ENCODE results near the gene PLA2G2C.

The PLA2G2C gene

GRCh38 chr1:20187103-20187812 lies 940 bp upstream of the PLA2G2C start:
- DNase-seq (ENCODE audit: low read depth in 1 of 2, low spot score in 1 of 2) = peak in 1 of 2 experiments; percentile 34
- no peak for TF ChIP-seq JUND (IDR thresholded peaks at IDR 0.05; ENCODE audit: low read depth)
- in situ Hi-C loops (cut with HindIII; ENCODE audit: low pct_unique_long_range_greater_than_20kb, low sequenced_read_pairs) = no loop called here

GRCh38 chr1:20184997-20185833 lies 1.1 kb downstream of the PLA2G2C start:
- TF ChIP-seq JUND (IDR thresholded peaks at IDR 0.05; ENCODE audit: low read depth) = no peak
- in situ Hi-C loops (cut with HindIII; ENCODE audit: low pct_unique_long_range_greater_than_20kb, low sequenced_read_pairs) = no loop called here
- no peak for DNase-seq (ENCODE audit: low read depth in 1 of 2, low spot score in 1 of 2)

- TF ChIP-seq JUND (IDR thresholded peaks at IDR 0.05; ENCODE audit: low read depth) = no peak
- in situ Hi-C loops (cut with HindIII; ENCODE audit: low pct_unique_long_range_greater_than_20kb, low sequenced_read_pairs) = no loop called here
- DNase-seq (ENCODE audit: low read depth in 1 of 2, low spot score in 1 of 2) = no peak
These were observed 1.8 kb downstream of the PLA2G2C start for GRCh38 chr1:20184481-20184900.

- TF ChIP-seq JUND (IDR thresholded peaks at IDR 0.05; ENCODE audit: low read depth) = no peak
- no peak for DNase-seq (ENCODE audit: low read depth in 1 of 2, low spot score in 1 of 2)
- in situ Hi-C loops (cut with HindIII; ENCODE audit: low pct_unique_long_range_greater_than_20kb, low sequenced_read_pairs) = no loop called here
These were observed 2.6 kb downstream of the PLA2G2C start for GRCh38 chr1:20183616-20184271.

GRCh38 chr1:20183035-20183434 lies 3.3 kb downstream of the PLA2G2C start:
- DNase-seq (ENCODE audit: low read depth in 1 of 2, low spot score in 1 of 2) = no peak
- TF ChIP-seq JUND (IDR thresholded peaks at IDR 0.05; ENCODE audit: low read depth) = no peak
- in situ Hi-C loops (cut with HindIII; ENCODE audit: low pct_unique_long_range_greater_than_20kb, low sequenced_read_pairs) = no loop called here

- in situ Hi-C loops (cut with HindIII; ENCODE audit: low pct_unique_long_range_greater_than_20kb, low sequenced_read_pairs) = no loop called here
- TF ChIP-seq JUND (IDR thresholded peaks at IDR 0.05; ENCODE audit: low read depth) = no peak
- DNase-seq (ENCODE audit: low read depth in 1 of 2, low spot score in 1 of 2) = no peak
These were observed 3.9 kb downstream of the PLA2G2C start for GRCh38 chr1:20182415-20182814.

GRCh38 chr1:20180844-20181207 lies 5.5 kb downstream of the PLA2G2C start:
- no peak for TF ChIP-seq JUND (IDR thresholded peaks at IDR 0.05; ENCODE audit: low read depth)
- no peak for DNase-seq (ENCODE audit: low read depth in 1 of 2, low spot score in 1 of 2)
- in situ Hi-C loops (cut with HindIII; ENCODE audit: low pct_unique_long_range_greater_than_20kb, low sequenced_read_pairs) = no loop called here

- in situ Hi-C loops (cut with HindIII; ENCODE audit: low pct_unique_long_range_greater_than_20kb, low sequenced_read_pairs) = no loop called here
- DNase-seq (ENCODE audit: low read depth in 1 of 2, low spot score in 1 of 2) = peak in 1 of 2 experiments; percentile 81
- TF ChIP-seq JUND (IDR thresholded peaks at IDR 0.05; ENCODE audit: low read depth) = no peak
These were observed 6.0 kb downstream of the PLA2G2C start for GRCh38 chr1:20180129-20180843.

GRCh38 chr1:20179371-20180128 lies 6.8 kb downstream of the PLA2G2C start:
- in situ Hi-C loops (cut with HindIII; ENCODE audit: low pct_unique_long_range_greater_than_20kb, low sequenced_read_pairs) = no loop called here
- TF ChIP-seq JUND (IDR thresholded peaks at IDR 0.05; ENCODE audit: low read depth) = no peak

GRCh38 chr1:20178634-20179370 lies 7.5 kb downstream of the PLA2G2C start:
- no peak for DNase-seq (ENCODE audit: low read depth in 1 of 2, low spot score in 1 of 2)
- in situ Hi-C loops (cut with HindIII; ENCODE audit: low pct_unique_long_range_greater_than_20kb, low sequenced_read_pairs) = no loop called here
- TF ChIP-seq JUND (IDR thresholded peaks at IDR 0.05; ENCODE audit: low read depth) = no peak

More at GRCh38 chr1:20179371-20180128, 6.8 kb downstream of the PLA2G2C start:
- DNase-seq (ENCODE audit: low read depth in 1 of 2, low spot score in 1 of 2) = no peak

All from T47D (cell line).